NCI-H226 (cell line): ENCODE data around the gene HOXC13.

Experiments used
- DNase-seq: peaks from one replicate; pipeline ENCODE4 v3.0.0-alpha.2; 2015

Gene HOXC13

DNA sequence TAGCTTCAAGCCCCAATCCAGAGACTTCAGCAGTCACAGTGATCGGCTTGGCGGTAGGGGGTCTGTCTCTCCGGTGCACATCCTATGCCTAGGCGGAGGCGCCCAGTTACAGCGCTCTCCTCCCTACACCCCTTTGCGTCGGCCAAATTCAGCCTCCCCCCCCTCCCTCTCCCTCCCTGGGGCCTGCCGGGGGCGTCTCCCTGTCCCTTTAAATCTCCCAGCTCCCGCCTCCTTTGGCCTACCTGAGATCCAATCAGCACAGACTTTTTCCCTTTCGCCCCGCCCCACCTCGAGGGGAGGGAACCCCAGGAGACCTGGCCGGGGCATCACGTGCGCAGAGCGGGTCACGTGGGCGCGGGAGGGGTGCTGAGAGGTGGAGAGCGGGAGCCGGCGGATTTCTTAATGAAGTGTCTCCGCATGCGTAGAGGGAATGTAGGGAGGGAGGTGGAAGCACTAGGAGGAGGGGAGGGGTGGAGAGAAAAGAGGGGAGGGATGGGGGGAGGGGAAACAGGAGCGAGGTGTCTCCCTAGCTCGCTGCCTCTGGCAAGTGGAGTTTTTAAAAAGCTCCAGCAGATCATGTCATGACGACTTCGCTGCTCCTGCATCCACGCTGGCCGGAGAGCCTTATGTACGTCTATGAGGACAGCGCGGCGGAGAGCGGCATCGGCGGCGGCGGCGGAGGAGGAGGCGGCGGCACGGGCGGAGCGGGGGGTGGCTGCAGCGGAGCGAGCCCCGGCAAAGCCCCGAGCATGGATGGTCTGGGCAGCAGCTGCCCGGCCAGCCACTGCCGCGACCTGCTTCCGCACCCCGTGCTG, at the start of gene HOXC13:
Gene HOXC13, plus strand, starts transcription at position 506 of the 815 bp plus-strand sequence. Its CDS starts 76 bp downstream, at position 582.
- peak; percentile 99 for DNase-seq

DNA sequence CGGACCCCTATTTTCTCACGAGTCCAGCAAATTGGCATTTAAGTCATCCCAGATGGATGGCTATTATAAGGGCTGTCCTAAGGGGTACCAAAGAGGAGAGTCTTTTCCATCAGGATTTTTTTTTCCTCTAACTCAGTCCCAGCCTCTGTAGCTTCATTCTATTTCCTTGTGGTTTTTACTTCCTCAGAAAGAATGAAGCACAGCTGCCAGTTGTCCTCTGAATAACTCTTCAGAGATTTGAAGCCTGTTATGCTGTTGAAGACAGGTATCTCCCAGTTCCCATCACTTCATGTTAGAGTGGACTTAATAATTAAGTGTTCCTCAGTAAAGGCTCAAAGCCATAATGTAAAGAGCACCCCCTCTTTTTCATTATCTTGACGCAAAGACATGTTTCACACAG, 48.5 kb upstream of the HOXC13 start:
- DNase-seq, result no peak

- DNase-seq, result no peak
These were observed 45.8 kb upstream of the HOXC13 start for GRCh38 chr12:53892762-53893395.

DNA sequence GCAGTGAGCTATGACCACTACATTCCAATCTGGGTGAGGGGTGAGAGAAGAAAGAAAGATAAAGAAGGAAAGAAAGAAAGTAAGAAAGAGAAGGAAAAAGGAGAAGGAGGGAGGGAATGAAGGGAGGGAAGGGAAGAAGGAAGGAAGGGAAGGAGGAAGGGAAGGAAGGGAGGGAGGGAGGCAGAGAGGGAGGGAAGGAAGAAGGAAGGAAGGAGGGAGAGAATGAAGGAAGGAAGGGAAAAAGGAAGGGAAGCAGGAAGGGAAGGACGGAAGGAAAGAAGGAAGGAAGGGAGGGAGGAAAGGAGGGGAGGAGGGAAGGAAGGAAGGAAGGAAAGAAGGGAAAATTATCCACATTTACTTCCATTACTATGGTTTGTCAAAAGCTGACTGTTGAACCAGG, 39.4 kb upstream of the HOXC13 start:
- no peak for DNase-seq

DNA sequence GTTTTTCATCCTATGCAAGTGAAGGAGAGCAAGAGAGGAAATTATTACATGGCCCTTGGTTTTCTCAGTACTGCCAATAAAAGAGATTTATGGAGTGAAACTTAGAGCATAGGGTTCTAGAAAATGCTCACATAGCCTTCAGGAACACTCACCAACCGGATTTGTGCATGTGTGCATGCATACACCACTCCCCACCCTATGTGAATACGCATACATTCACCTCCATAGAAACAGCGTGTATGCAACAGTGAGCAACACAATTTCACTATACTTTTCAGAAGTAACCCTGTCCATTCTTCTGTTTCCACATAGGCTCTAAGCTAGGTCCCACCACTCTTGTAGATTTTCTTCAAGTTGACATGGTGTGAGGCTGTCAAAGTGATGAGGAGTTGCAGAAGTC, 31.5 kb upstream of the HOXC13 start:
- DNase-seq, result no peak

- DNase-seq, result no peak
These were observed 21.6 kb upstream of the HOXC13 start for GRCh38 chr12:53916788-53917655.

DNA sequence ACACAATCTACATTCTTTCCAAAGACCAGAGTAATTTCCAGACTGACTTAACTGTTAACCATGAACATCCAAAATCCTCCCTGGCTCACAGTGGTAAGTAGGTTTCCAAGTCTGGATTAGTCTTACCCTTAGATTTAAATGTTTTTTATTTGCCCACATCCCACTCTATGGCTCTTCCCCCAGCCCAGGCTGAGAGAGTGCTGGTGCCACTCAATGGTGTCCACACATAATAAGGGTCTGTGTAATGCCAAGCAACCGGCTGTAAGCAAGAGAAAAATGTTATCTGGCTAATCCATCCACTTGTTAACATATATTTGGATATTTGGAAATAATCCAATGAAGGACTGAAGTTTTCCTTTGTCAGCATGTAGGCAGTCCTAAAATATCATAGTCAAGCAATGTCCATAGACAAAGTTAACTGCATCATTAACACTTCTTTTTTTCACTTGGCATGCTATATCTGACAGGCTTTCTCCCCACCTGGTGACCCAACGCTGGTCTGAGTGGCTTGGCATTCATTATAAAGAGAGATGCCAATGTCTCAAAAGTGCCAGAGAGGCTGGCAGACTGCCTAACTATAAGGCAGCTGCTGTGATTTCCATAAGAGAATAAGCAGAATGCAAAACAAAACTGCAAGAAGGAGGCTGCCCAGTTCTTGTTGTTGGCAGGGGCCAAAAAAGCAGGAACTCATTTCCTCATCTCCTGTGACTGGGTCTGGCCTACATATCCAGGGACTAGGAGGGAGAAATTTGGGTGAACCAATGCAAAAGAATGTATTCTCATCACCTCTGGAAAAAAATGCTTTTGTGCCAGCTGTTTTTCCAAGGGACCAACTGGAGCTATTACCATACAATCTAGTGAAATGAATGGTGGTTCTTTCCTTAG, 13.9 kb upstream of the HOXC13 start:
- DNase-seq, result no peak

DNA sequence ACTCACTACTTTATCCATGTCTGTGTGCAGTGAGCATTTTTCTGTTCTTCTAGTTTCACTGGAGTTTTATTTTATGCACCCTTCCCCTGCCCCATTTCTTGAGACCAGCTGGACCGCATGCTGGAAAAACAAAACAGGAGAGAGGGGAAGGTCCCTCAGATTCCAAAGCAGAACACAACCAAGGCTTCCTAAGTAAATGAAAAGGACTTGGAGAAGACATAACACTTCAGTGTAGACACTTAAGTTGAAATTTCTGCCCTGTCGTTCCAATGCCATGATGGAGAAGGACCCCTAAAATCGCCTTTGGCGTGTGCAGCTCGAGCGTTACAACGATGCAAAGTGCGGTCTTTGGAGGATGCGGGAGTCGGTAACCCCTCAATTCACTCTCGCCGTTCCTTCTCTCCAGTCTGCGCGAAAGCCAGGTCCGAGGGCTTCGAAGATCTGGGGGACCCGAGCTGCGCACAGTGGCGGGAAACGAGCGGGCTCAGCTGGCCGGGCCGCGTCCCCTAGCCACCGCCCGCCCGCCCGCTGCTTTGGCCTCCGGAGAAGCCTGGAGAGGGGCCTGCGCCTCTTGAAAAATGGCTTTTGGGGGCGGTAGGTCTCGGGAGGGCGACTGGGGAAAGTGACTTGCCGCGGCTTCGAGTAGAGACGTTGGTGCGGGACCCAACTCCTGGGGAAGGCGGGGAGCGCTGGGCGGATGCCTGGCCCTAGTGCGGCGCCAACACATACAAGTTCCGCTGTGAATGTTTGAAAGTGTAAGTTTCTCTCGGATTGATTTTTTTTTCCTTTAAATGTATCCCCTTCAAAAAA, 11.2 kb upstream of the HOXC13 start:
- DNase-seq, result no peak

GRCh38 chr12:53928054-53928835, 10.4 kb upstream of the HOXC13 start:
- no peak for DNase-seq

DNA sequence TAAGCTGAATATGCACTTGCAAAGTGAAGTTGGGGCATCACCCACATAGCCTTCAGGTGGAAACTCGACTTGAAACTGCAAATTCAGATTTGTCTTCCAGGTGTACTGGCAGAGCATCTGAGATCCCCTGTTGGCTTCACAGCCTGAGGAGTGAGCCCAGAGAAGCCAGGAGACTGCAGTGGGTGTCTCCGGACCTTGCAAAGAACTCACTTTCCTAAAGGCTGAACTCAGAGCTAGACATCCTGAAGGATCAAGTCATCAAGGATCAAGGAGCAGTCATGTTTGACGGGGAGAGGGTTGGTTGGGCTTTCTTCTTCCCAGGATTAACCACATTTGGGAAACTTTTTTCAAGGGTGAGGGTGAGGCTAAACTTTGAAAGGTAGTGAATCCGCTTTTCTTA, 9.1 kb upstream of the HOXC13 start:
- DNase-seq, result no peak

- DNase-seq, result no peak
These were observed 7.9 kb upstream of the HOXC13 start for GRCh38 chr12:53930591-53931255.

- no peak for DNase-seq
These were observed 6.6 kb upstream of the HOXC13 start for GRCh38 chr12:53931844-53932581.

DNA sequence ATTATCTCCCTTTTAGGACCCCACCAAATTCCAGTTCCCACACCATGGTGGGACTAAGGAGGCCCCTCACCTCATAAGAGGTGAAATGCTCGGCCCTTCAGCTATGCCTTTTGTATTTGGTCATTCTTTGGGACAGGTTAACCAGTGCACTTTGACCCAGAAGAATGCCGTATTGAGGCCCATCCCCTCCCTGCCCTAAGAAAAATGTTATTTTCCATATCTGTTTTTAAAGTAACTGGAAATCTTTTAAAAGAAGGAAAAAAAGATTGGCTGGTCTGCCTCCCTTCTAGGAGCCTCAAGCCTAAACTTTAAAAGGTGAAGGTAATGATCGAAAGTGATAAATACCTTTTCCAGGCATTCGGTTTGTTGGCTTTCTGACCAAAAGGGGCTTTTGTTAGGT, 5.7 kb upstream of the HOXC13 start:
- no peak for DNase-seq

GRCh38 chr12:53935383-53936341, 3.0 kb upstream of the HOXC13 start:
- DNase-seq, result no peak

DNA sequence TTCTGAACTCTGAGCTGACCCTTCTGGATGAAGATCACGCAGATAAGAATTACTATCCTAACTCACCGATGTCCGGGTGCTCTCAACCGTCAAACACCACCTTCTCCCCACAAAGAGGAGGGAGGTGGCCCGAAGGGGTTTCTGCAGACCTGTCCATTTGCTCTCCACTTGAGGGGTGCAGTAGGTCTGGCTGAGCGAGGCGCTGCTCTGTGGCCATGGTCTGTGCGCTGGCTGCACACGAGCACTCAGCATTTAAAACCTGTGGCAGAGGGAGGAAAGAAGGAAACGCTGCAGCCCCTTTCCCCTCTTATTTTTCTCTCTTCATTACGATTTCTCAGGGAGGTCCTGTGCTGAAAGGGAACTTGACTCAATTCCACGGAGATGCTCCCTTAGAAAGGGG, 1.5 kb upstream of the HOXC13 start:
- no peak for DNase-seq

DNA sequence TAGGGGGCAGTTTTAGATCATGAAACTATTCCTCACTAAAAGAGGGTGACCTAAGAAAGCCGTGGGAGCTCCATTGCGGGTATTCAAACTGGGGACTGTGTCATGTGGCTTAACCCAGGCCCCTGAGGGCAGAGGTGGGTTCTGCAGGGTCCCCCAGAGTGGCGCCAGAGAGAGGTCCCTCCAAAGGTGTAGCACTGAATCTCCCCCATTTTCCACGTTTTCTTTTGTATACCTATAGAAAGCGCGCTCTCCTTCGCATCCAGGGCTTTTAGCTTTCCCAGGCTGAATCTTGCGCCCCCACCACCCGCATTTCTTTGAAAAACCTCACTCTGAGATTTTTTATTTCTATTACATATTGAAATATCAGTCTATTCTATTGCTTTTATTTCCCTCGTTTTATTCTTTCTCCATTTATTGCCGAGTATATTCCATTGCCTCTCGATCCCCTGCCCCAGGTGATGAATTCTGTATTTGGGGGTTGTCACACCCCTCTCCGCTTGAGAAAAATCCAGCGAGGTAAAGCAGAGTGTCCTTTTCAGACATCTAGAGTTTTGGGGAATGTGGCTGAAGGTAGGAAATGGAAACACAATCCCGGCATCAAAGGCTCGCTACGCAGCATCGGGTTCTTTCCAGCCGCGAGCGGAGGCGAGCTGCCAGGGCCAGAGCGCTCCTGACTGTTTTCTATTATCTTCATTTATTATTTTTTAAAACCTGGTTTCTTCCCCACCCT, 870 bp upstream of the HOXC13 start:
- DNase-seq, result no peak
